ENCODE measurements around the gene EIF4G3. TPM values are rescaled to one million over a fixed set of nuclear protein-coding genes. Genes with fewer than 3 reads are reported as not detected.

Gene EIF4G3, protein sequence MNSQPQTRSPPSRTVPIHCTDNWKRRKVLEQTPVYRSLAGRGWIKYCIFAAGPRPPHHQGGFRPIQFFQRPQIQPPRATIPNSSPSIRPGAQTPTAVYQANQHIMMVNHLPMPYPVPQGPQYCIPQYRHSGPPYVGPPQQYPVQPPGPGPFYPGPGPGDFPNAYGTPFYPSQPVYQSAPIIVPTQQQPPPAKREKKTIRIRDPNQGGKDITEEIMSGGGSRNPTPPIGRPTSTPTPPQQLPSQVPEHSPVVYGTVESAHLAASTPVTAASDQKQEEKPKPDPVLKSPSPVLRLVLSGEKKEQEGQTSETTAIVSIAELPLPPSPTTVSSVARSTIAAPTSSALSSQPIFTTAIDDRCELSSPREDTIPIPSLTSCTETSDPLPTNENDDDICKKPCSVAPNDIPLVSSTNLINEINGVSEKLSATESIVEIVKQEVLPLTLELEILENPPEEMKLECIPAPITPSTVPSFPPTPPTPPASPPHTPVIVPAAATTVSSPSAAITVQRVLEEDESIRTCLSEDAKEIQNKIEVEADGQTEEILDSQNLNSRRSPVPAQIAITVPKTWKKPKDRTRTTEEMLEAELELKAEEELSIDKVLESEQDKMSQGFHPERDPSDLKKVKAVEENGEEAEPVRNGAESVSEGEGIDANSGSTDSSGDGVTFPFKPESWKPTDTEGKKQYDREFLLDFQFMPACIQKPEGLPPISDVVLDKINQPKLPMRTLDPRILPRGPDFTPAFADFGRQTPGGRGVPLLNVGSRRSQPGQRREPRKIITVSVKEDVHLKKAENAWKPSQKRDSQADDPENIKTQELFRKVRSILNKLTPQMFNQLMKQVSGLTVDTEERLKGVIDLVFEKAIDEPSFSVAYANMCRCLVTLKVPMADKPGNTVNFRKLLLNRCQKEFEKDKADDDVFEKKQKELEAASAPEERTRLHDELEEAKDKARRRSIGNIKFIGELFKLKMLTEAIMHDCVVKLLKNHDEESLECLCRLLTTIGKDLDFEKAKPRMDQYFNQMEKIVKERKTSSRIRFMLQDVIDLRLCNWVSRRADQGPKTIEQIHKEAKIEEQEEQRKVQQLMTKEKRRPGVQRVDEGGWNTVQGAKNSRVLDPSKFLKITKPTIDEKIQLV (N-terminal part only)
- 41.4 and 44.8 TPM in 2 replicates for total RNA-seq

DNA sequence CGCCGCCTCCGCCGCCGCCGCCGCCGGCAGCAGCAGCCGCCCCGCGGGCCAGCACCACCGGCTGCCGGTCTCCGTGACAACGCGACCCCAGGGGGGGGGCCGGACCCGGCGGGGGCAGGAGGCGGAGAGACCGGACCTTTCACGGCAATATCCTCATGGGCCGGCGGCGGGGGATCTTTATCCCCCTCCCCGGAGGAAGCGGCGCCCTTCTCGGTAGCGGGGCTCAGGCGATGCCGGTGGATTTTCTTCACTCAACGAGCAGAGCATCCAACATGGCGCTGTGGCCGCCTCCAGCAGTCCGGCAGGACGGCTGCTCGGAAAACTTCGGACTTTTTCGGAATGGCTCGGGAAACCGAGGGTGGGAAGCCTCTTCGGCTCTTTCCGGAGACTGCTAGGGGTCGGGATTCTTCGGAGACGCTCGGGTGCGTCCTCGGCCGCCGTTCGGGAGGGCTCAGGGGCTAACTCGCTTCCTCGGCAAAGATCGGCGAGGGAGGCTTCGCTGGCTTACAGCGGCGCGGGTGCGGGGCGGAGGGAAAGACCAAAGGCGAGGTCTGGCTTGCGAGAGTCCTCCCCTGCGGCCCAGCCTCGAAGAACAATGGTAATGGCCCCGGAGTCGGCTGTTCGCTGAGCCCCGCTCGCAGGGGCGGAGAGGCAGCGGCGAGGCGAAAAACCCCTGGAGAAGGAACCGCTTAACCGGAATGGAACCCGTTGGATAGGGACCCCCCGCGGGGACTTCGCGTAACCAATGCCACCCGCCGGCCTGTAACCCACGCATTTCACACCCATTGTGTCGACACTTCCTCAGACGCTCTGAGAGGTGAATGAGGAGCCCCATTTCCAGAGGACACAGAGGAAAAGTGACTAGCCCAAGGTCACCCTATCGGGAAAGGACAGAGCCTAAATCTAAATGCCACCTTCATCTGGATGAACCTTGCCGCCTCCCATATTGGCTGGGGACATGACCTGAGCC, at the start of gene EIF4G3:
TSS of gene EIF4G3 (minus strand) at position 312 of the 970 bp plus-strand sequence. CDS start 174,155 bp downstream, outside the sequence.

GRCh38 chr1:20787029-20787839, 389.5 kb downstream of the EIF4G3 start, which contains the start of gene HP1BP3:
HP1BP3 (minus strand) TSS chr1:20787307; CDS start chr1:20780440, 6,867 bp downstream.

Other genes starting within 250 kb of the EIF4G3 start
- gene ECE1, start 113.6 kb upstream of the EIF4G3 start, total RNA-seq, result 97.2 and 136 TPM in 2 replicates